ENCODE measurements around the gene CLP1. TPM values are rescaled to one million over a fixed set of nuclear protein-coding genes. Genes with fewer than 3 reads are reported as not detected.

The CLP1 gene
- total RNA-seq, 3 donors from 2014 or later, result 15.4 to 17.7 (median 17.7) TPM

DNA sequence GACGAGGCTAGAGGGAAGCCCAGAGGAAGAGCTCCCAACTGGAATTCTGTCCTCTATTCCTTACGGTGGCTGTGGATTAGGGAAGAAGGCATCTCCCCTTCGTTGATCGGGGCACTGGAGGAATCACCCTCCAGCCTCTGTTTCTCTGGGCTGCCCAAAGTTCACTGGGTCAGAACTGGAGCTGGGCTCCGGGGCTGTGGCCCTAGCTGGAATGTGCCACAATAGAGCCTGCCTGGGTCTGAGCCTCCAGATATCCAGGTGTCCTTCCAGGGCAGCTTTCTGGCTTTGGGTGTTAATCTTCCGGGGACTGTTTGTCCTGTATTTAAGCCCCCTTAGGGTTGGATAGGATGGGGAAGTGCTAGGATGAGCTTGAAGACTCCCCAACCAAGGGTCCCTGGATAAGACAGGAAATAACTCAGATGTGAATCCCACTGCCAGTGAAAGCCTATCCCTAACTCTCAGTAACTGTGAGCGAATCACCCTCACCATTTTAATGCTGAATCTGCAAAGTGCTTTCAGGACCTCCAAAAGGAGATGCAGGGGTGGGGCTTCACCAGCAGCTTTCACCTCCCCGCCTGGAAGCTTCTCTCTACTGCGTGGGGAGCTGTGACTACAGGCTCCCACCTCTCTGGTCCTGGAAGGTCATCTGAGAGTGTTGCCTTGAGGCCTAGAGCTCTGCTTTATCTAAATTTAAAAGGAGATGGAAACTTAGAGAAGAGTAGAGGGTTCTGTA, 17.3 kb upstream of the CLP1 start:
- peaks cover 0 to 9% of the 10 kb centered on the region in 2 donors for H3K4me1 ChIP-seq
- no peaks in the 10 kb centered on the region for H3K9me3 ChIP-seq
- peak overlapping the region in 2 of 3 donors; percentile 90 to 91 for H3K4me3 ChIP-seq
- intact Hi-C loops (cut with DNase I; ENCODE audit: low total_unique reads), result no loop called here
- H3K27ac ChIP-seq, result peak overlapping the region; percentile 92 to 95
- H3K27me3 ChIP-seq, result no peaks in the 10 kb centered on the region
- H3K36me3 ChIP-seq, result no peaks in the 10 kb centered on the region
- TF ChIP-seq, protein P1, sequence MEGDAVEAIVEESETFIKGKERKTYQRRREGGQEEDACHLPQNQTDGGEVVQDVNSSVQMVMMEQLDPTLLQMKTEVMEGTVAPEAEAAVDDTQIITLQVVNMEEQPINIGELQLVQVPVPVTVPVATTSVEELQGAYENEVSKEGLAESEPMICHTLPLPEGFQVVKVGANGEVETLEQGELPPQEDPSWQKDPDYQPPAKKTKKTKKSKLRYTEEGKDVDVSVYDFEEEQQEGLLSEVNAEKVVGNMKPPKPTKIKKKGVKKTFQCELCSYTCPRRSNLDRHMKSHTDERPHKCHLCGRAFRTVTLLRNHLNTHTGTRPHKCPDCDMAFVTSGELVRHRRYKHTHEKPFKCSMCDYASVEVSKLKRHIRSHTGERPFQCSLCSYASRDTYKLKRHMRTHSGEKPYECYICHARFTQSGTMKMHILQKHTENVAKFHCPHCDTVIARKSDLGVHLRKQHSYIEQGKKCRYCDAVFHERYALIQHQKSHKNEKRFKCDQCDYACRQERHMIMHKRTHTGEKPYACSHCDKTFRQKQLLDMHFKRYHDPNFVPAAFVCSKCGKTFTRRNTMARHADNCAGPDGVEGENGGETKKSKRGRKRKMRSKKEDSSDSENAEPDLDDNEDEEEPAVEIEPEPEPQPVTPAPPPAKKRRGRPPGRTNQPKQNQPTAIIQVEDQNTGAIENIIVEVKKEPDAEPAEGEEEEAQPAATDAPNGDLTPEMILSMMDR (IDR thresholded peaks at IDR 0.05), result no peak
- TF ChIP-seq POLR2AphosphoS5 (IDR thresholded peaks at IDR 0.05), result no peak
- TF ChIP-seq POLR2A (IDR thresholded peaks at IDR 0.05), result no peak
- DNase-seq (ENCODE audit: low spot score in 2 of 2), result no peak

DNA sequence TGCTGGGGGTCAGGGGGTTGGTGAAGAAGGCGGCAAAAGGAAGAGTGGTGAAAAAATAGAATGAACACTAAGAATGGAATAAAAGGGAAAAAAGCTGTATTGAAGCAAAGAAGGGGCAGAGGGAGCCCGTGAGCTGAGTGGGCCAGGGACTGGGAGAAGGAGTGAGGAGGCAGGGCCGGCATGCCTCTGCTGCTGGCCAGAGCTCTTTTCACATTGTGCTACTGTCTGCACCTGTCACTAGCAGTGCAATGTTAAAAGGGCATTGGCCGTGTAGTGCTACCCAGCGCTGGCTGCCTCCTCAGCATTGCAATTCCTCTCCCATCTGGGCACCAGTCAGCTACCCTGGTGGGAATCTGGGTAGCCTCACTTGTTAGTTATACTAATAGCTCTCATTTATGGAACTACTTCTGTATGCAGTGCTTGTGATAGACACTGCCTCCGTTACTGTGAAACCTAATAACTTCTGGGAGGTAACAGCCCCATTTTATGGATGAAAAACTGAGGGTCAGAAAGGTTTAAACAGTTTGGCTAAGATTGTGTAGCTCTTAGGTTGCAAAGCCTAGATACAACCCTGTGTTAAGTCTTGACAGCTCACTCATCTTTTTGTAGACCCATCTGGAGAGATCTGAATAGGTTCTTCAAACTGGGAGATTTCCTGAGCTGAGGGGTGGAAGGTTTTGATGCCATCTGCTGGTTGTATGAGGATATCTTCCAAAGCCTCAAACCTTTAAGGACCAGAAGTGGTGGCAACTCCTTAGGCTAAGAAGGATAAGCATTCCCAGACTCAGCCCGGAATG, 16.4 kb upstream of the CLP1 start:
- no peak for TF ChIP-seq POLR2AphosphoS5 (IDR thresholded peaks at IDR 0.05)
- TF ChIP-seq, protein P1 (IDR thresholded peaks at IDR 0.05), result peak; percentile 31 to 53 (median 44)
- no peak for DNase-seq (ENCODE audit: low spot score in 2 of 2)
- Histone ChIP-seq H3K27me3 (no peaks in the 10 kb centered on the region), H3K36me3 (no peaks in the 10 kb centered on the region), H3K4me3 (peak overlapping the region in 1 of 3 donors; percentile 90), H3K4me1 (peaks cover 0 to 9% of the 10 kb centered on the region in 2 donors), H3K27ac (peak overlapping the region in 1 of 2 donors; percentile 9), H3K9me3 (no peaks in the 10 kb centered on the region)
- intact Hi-C loops (cut with DNase I; ENCODE audit: low total_unique reads), result no loop called here

DNA sequence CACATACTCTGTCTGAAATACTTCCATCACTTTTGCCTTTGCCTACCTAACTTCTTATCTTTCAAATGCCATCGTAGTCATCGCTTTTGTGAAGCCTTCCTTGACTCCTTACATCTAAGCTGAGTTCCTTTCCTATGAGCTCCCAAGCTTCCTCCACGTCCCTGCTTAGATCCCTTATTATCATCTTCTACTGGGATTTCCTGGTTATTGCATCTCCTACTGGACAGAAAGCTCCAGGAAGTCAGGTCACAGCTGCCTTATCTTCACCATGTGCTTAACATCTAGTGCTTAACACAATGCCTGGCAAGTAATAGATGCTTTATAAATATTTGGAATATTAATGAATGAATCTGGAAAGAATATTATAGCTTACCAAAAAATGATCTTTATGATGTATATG, 13.8 kb upstream of the CLP1 start:
- intact Hi-C loops (cut with DNase I; ENCODE audit: low total_unique reads), result no loop called here
- no peaks in the 10 kb centered on the region for H3K36me3 ChIP-seq
- H3K4me3 ChIP-seq, result no peak overlapping the region
- H3K27ac ChIP-seq, result no peak overlapping the region
- no peak for DNase-seq (ENCODE audit: low spot score in 2 of 2)
- peaks cover 0 to 16% of the 10 kb centered on the region in 2 donors for H3K27me3 ChIP-seq
- H3K4me1 ChIP-seq, result peaks cover 14 to 20% of the 10 kb centered on the region in 2 donors
- TF ChIP-seq POLR2A (IDR thresholded peaks at IDR 0.05) (no peak), POLR2AphosphoS5 (IDR thresholded peaks at IDR 0.05) (no peak)
- TF ChIP-seq, protein P1 (IDR thresholded peaks at IDR 0.05), result no peak
- no peaks in the 10 kb centered on the region for H3K9me3 ChIP-seq

DNA sequence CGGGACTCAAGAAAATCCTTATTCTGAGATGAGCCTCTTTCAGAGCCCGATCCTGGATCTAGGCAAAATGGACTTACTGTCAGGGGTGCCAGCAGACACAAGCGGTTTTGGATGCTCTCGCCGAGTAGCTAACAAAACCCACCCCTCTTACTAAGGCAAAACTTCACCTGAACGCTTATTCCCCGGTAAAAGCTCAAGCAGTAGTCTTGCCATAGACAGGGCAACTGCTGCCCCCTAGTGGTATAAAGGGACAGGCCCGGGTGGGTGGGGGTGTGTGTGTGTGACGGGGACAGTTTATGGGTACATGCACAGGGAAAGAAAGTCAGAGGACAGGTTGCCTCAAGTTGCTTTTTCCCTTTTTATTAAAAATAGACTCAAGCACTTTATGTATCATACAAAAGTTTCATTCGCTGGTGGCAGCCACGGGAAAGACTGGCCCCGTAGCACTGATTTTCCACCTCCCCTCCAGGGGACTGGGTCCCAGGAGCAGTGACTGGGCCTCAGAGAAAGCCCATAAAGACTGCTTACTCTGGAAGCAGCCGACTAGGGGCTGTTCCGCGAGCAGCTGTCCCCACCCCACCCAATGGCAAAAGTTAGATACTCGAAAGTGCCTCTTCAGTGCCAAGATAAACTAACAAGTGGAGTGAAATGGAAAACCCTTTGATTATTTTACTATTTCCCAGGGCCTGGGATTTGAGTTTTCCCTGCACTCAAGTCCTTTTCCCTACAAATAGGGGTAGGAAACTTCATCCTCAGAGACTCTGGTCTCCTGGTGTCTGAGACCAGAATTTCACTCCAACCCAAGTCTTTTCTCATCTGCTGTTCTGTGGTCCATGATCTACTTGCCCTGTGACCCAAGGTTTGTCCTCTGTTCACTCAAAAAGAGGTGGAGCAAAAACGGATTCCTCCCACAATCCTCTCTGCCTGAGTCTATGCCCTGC, 12.5 kb upstream of the CLP1 start:
- intact Hi-C loops (cut with DNase I; ENCODE audit: low total_unique reads), result no loop called here
- Histone ChIP-seq H3K4me3 (peak overlapping the region in 1 of 3 donors; percentile 17), H3K36me3 (no peaks in the 10 kb centered on the region), H3K9me3 (no peaks in the 10 kb centered on the region), H3K4me1 (peaks cover 14 to 20% of the 10 kb centered on the region in 2 donors), H3K27ac (peak overlapping the region; percentile 30 to 80), H3K27me3 (peaks cover 0 to 17% of the 10 kb centered on the region in 2 donors)
- DNase-seq (ENCODE audit: low spot score in 2 of 2), result peak; percentile 85
- TF ChIP-seq POLR2AphosphoS5 (IDR thresholded peaks at IDR 0.05) (no peak), POLR2A (IDR thresholded peaks at IDR 0.05) (no peak)
- TF ChIP-seq, protein P1 (IDR thresholded peaks at IDR 0.05), result peak; percentile 64 to 80 (median 69)
